Karpas-422 (cell line): Measurements from ENCODE around the gene TMEM161A. TPM values are rescaled to one million over a fixed set of nuclear protein-coding genes. Genes with fewer than 3 reads are reported as not detected.
A peak's percentile ranks its signal among the peaks of the same experiment; 100 is the strongest.

Experiments used
- DNase-seq: peaks from one replicate; pipeline ENCODE4 v3.0.0-alpha.2; 2015
- H2AFZ ChIP-seq: fragments of 200-600 bp; sonication (generic); 2 replicates; pipeline ENCODE4 v1.6.1; 2014; ENCODE audit warnings: antibody characterized with exemption, low read length, mixed read lengths
- H3K27ac ChIP-seq: fragments of 200-600 bp; sonication (generic); 2 replicates; pipeline ENCODE4 v1.5.1; 2014; ENCODE audit warnings: mild to moderate bottlenecking, low read length, moderate library complexity
- H3K27me3 ChIP-seq: fragments of 200-600 bp; sonication (generic); 2 replicates; pipeline ENCODE4 v1.6.1; 2014; ENCODE audit warnings: low read length, mixed read lengths
- H3K36me3 ChIP-seq: fragments of 200-600 bp; sonication (generic); 2 replicates; pipeline ENCODE4 v1.6.1; 2014; ENCODE audit warnings: low read length, mixed read lengths; ENCODE audit not compliant: insufficient read depth
- H3K4me1 ChIP-seq: fragments of 200-600 bp; sonication (generic); 2 replicates; pipeline ENCODE4 v1.6.1; 2014; ENCODE audit warnings: mild to moderate bottlenecking, low read length, mixed read lengths
- H3K4me2 ChIP-seq: fragments of 200-600 bp; sonication (generic); 2 replicates; pipeline ENCODE4 v1.6.1; 2014; ENCODE audit warnings: low read length, low read depth, mild to moderate bottlenecking; ENCODE audit not compliant: poor library complexity, severe bottlenecking
- H3K4me3 ChIP-seq: fragments of 200-600 bp; sonication (generic); 2 replicates; pipeline ENCODE4 v1.5.1; 2014; ENCODE audit warnings: mild to moderate bottlenecking, antibody characterized with exemption, low read length, mixed read lengths
- H3K79me2 ChIP-seq: fragments of 200-600 bp; sonication (generic); 2 replicates; pipeline ENCODE4 v1.6.1; 2014; ENCODE audit warnings: mild to moderate bottlenecking, low read length, mixed read lengths
- H3K9ac ChIP-seq: fragments of 200-600 bp; sonication (generic); 2 replicates; pipeline ENCODE4 v1.6.0; 2014; ENCODE audit warnings: low read length
- H3K9me2 ChIP-seq: fragments of 200-600 bp; sonication (generic), shearing (Covaris generic); replicated peaks from 2 replicates; pipeline ENCODE4 v1.6.0; 2014; ENCODE audit warnings: mild to moderate bottlenecking, low read length, moderate library complexity; ENCODE audit not compliant: insufficient read depth
- H3K9me3 ChIP-seq: fragments of 300-700, 200-600 bp; sonication (generic); 2 replicates; pipeline ENCODE4 v1.6.1; 2014; ENCODE audit warnings: low read length, mixed read lengths
- H4K20me1 ChIP-seq: fragments of 200-600 bp; sonication (generic); 2 replicates; pipeline ENCODE4 v1.6.1; 2014; ENCODE audit warnings: mild to moderate bottlenecking, antibody characterized with exemption, low read length, low read depth; ENCODE audit not compliant: insufficient read depth
- total RNA-seq: library from RNA; depleted of rRNA; stranded (reverse); fragments of >200 nt; shearing (Covaris generic); gene quantifications from 2 replicates; pipeline ENCODE4 v1.2.3, GENCODE V29; 2014; ENCODE audit warnings: low replicate concordance

Gene TMEM161A
- total RNA-seq, 1 experiment from 2014 or later: 24.9 TPM

- Histone ChIP-seq H3K9me2 (no peaks in the 10 kb centered on the region), H3K4me3 (peak overlapping the region; percentile 53), H3K27me3 (no peaks in the 10 kb centered on the region), H3K36me3 (peaks cover 18% of the 10 kb centered on the region), H3K9ac (peak overlapping the region; percentile 94), H3K4me2 (peak overlapping the region; percentile 89), H3K9me3 (no peaks in the 10 kb centered on the region), H4K20me1 (peaks cover 21% of the 10 kb centered on the region; the same call in 1 of the 2 replicates), H3K27ac (peak overlapping the region; percentile 99), H2AFZ (no peak overlapping the region), H3K79me2 (peaks cover 41% of the 10 kb centered on the region), H3K4me1 (peaks cover 100% of the 10 kb centered on the region)
- peak; percentile 93 for DNase-seq
Measured at GRCh38 chr19:19160461-19161035, 22.3 kb upstream of the TMEM161A start.

- H2AFZ ChIP-seq: no peak overlapping the region
- H4K20me1 ChIP-seq: peaks cover 19% of the 10 kb centered on the region; the same call in 1 of the 2 replicates
- peak overlapping the region; percentile 89 for H3K4me2 ChIP-seq
- H3K36me3 ChIP-seq: peaks cover 23% of the 10 kb centered on the region
- peaks cover 99% of the 10 kb centered on the region for H3K4me1 ChIP-seq
- no peaks in the 10 kb centered on the region for H3K27me3 ChIP-seq
- DNase-seq: no peak
- peak overlapping the region; percentile 99 for H3K27ac ChIP-seq
- peaks cover 39% of the 10 kb centered on the region for H3K79me2 ChIP-seq
- H3K4me3 ChIP-seq: peak overlapping the region; percentile 21; the same call in 1 of the 2 replicates
- H3K9me2 ChIP-seq: no peaks in the 10 kb centered on the region
- H3K9me3 ChIP-seq: no peaks in the 10 kb centered on the region
- peak overlapping the region; percentile 66 for H3K9ac ChIP-seq
Measured at GRCh38 chr19:19159534-19159933, 21.3 kb upstream of the TMEM161A start.

- H3K27ac ChIP-seq: peak overlapping the region; percentile 99
- H3K4me2 ChIP-seq: peak overlapping the region; percentile 62
Measured at GRCh38 chr19:19157808-19158207, 19.5 kb upstream of the TMEM161A start.

GRCh38 chr19:19155495-19156219 is 17.4 kb upstream of the TMEM161A start:
- H4K20me1 ChIP-seq: peaks cover 31% of the 10 kb centered on the region; the same call in 1 of the 2 replicates
- peaks cover 32% of the 10 kb centered on the region for H3K79me2 ChIP-seq
- peak overlapping the region; percentile 78 for H3K9ac ChIP-seq
- H3K4me3 ChIP-seq: peak overlapping the region; percentile 58
- no peaks in the 10 kb centered on the region for H3K9me3 ChIP-seq
- peaks cover 40% of the 10 kb centered on the region for H3K36me3 ChIP-seq
- peaks cover 97% of the 10 kb centered on the region for H3K4me1 ChIP-seq
- H2AFZ ChIP-seq: no peak overlapping the region
- peak overlapping the region; percentile 83 for H3K4me2 ChIP-seq
- peak; percentile 97 for DNase-seq
- no peaks in the 10 kb centered on the region for H3K27me3 ChIP-seq
- no peaks in the 10 kb centered on the region for H3K9me2 ChIP-seq
- H3K27ac ChIP-seq: peak overlapping the region; percentile 99

More at GRCh38 chr19:19157808-19158207, 19.5 kb upstream of the TMEM161A start:
- Histone ChIP-seq H3K4me3 (no peak overlapping the region), H3K4me1 (peaks cover 99% of the 10 kb centered on the region), H3K9ac (peak overlapping the region; percentile 66), H3K9me2 (no peaks in the 10 kb centered on the region), H3K36me3 (peaks cover 31% of the 10 kb centered on the region), H3K27me3 (no peaks in the 10 kb centered on the region), H3K9me3 (no peaks in the 10 kb centered on the region), H2AFZ (no peak overlapping the region), H3K79me2 (peaks cover 43% of the 10 kb centered on the region), H4K20me1 (peaks cover 26% of the 10 kb centered on the region; the same call in 1 of the 2 replicates)
- no peak for DNase-seq

- H3K4me1 ChIP-seq: peaks cover 92% of the 10 kb centered on the region
- no peak overlapping the region for H2AFZ ChIP-seq
- H3K27ac ChIP-seq: peak overlapping the region; percentile 99
- peak; percentile 69 for DNase-seq
- peak overlapping the region; percentile 83 for H3K4me2 ChIP-seq
- H3K9me3 ChIP-seq: no peaks in the 10 kb centered on the region
- no peaks in the 10 kb centered on the region for H3K27me3 ChIP-seq
- peak overlapping the region; percentile 78 for H3K9ac ChIP-seq
- H3K9me2 ChIP-seq: no peaks in the 10 kb centered on the region
- H3K4me3 ChIP-seq: peak overlapping the region; percentile 58
- peaks cover 37% of the 10 kb centered on the region for H3K36me3 ChIP-seq
- peaks cover 29% of the 10 kb centered on the region for H3K79me2 ChIP-seq
- peaks cover 31% of the 10 kb centered on the region; the same call in 1 of the 2 replicates for H4K20me1 ChIP-seq
Measured at GRCh38 chr19:19154768-19155494, 16.7 kb upstream of the TMEM161A start.

- peak overlapping the region; percentile 99 for H3K27ac ChIP-seq
- peak overlapping the region; percentile 50 for H3K9ac ChIP-seq
- H3K9me2 ChIP-seq: no peaks in the 10 kb centered on the region
- no peak overlapping the region for H2AFZ ChIP-seq
- peaks cover 21% of the 10 kb centered on the region for H3K79me2 ChIP-seq
- peaks cover 88% of the 10 kb centered on the region for H3K4me1 ChIP-seq
- no peaks in the 10 kb centered on the region for H3K27me3 ChIP-seq
- H4K20me1 ChIP-seq: peaks cover 33% of the 10 kb centered on the region; the same call in 1 of the 2 replicates
- peak overlapping the region; percentile 40 for H3K4me2 ChIP-seq
- peaks cover 46% of the 10 kb centered on the region for H3K36me3 ChIP-seq
- no peaks in the 10 kb centered on the region for H3K9me3 ChIP-seq
- no peak overlapping the region for H3K4me3 ChIP-seq
- DNase-seq: no peak
Measured at GRCh38 chr19:19152668-19153384, 14.5 kb upstream of the TMEM161A start.

- Histone ChIP-seq H3K9me3 (no peaks in the 10 kb centered on the region), H3K27me3 (no peaks in the 10 kb centered on the region), H3K4me2 (no peak overlapping the region), H3K79me2 (peaks cover 21% of the 10 kb centered on the region), H3K4me1 (peaks cover 88% of the 10 kb centered on the region), H3K36me3 (peaks cover 51% of the 10 kb centered on the region), H3K4me3 (no peak overlapping the region), H3K27ac (peak overlapping the region; percentile 99), H2AFZ (no peak overlapping the region), H4K20me1 (peaks cover 46% of the 10 kb centered on the region; the same call in 1 of the 2 replicates), H3K9me2 (no peaks in the 10 kb centered on the region), H3K9ac (no peak overlapping the region)
- DNase-seq: no peak
Measured at GRCh38 chr19:19151418-19151817, 13.1 kb upstream of the TMEM161A start.
